Liver (tissue), 9 donors: ENCODE data around the gene DHX15. TPM values are rescaled to one million over a fixed set of nuclear protein-coding genes. Genes with fewer than 3 reads are reported as not detected.

Experiments used
- DNase-seq: peaks from one replicate; pipeline ENCODE4 v3.0.0-alpha.2; 2017; ENCODE audit warnings: low spot score
- H3K27ac ChIP-seq, 2 donors: one replicate each; pipeline ENCODE4 v1.7.0; 2013; ENCODE audit warnings: inconsistent platforms in 2 of 2, low read length in 2 of 2, control low read depth in 1 of 2, low read depth in 1 of 2, mild to moderate bottlenecking in 1 of 2
- H3K27me3 ChIP-seq, 4 donors: one replicate each; pipeline versions ENCODE4 v1.6.1 to v1.7.0; 2013; ENCODE audit warnings: low read length in 3 of 4, inconsistent platforms in 1 of 4, mild to moderate bottlenecking in 1 of 4, moderate library complexity in 1 of 4; ENCODE audit not compliant: control insufficient read depth in 4 of 4, insufficient read depth in 4 of 4
- H3K36me3 ChIP-seq, 4 donors: one replicate each; pipeline versions ENCODE4 v1.6.1 to v1.7.0; 2013; ENCODE audit warnings: low read length in 3 of 4, mild to moderate bottlenecking in 3 of 4, low read depth in 1 of 4, moderate library complexity in 1 of 4; ENCODE audit not compliant: control insufficient read depth in 4 of 4, insufficient read depth in 3 of 4
- H3K4me1 ChIP-seq, 4 donors: one replicate each; pipeline versions ENCODE4 v1.6.1 to v1.7.0; 2013; ENCODE audit warnings: low read length in 3 of 4, mild to moderate bottlenecking in 3 of 4, moderate library complexity in 1 of 4; ENCODE audit not compliant: control insufficient read depth in 4 of 4, insufficient read depth in 4 of 4
- H3K4me3 ChIP-seq, 3 donors: one replicate each; pipeline versions ENCODE4 v1.6.1 to v1.7.0; 2013; ENCODE audit warnings: low read length in 3 of 3, control low read depth in 1 of 3, low read depth in 1 of 3, mild to moderate bottlenecking in 1 of 3
- H3K9ac ChIP-seq, 2 donors: one replicate each; pipeline ENCODE4 v1.7.0; 2013; ENCODE audit warnings: low read length in 2 of 2, mild to moderate bottlenecking in 2 of 2, moderate library complexity in 2 of 2, control low read depth in 1 of 2, low read depth in 1 of 2
- H3K9me3 ChIP-seq, 4 donors: one replicate each; pipeline versions ENCODE4 v1.6.1 to v1.7.0; 2013; ENCODE audit warnings: low read length in 3 of 4; ENCODE audit not compliant: control insufficient read depth in 4 of 4
- EGR1 ChIP-seq, 2 donors: IDR thresholded peaks; 2 replicates each; pipeline ENCODE4 v1.6.1; 2016 to 2018; ENCODE audit warnings: antibody characterized with exemption in 2 of 2, low read depth in 2 of 2
- FOXA2 ChIP-seq: IDR thresholded peaks from 2 replicates; pipeline ENCODE4 v1.6.1; 2016; ENCODE audit warnings: antibody characterized with exemption
- GABPA ChIP-seq, 2 donors: IDR thresholded peaks in 1 of 2; conservative IDR thresholded peaks in 1 of 2; 2 replicates each; pipeline ENCODE4 v1.6.1; 2016; ENCODE audit warnings: antibody characterized with exemption in 2 of 2, mild to moderate bottlenecking in 1 of 2, moderate library complexity in 1 of 2
- HNF4A ChIP-seq, 2 donors: conservative IDR thresholded peaks; 2 replicates each; pipeline ENCODE4 v1.6.1; 2016; ENCODE audit warnings: antibody characterized with exemption in 2 of 2, mild to moderate bottlenecking in 2 of 2
- HNF4G ChIP-seq: IDR thresholded peaks from 2 replicates; pipeline ENCODE4 v1.6.1; 2016; ENCODE audit warnings: antibody characterized with exemption
- NR2F2 ChIP-seq: IDR thresholded peaks from 2 replicates; pipeline ENCODE4 v1.6.1; 2016; ENCODE audit warnings: antibody characterized with exemption
- RAD21 ChIP-seq, 2 donors: IDR thresholded peaks; 2 replicates each; pipeline ENCODE4 v1.6.1; 2016; ENCODE audit warnings: antibody characterized with exemption in 2 of 2, mild to moderate bottlenecking in 2 of 2
- RXRA ChIP-seq, 2 donors: IDR thresholded peaks; 2 replicates each; pipeline ENCODE4 v1.6.1; 2017 to 2018; ENCODE audit warnings: antibody characterized with exemption in 2 of 2, mild to moderate bottlenecking in 1 of 2
- SP1 ChIP-seq: IDR thresholded peaks from 2 replicates; pipeline ENCODE4 v1.6.1; 2018; ENCODE audit warnings: antibody characterized with exemption, mild to moderate bottlenecking
- TAF1 ChIP-seq: conservative IDR thresholded peaks from 2 replicates; pipeline ENCODE4 v1.6.1; 2016; ENCODE audit warnings: antibody characterized with exemption, mild to moderate bottlenecking
- YY1 ChIP-seq: IDR thresholded peaks from 2 replicates; pipeline ENCODE4 v1.6.1; 2016; ENCODE audit warnings: antibody characterized with exemption, mild to moderate bottlenecking
- WGBS: extraction: QIAGEN DNeasy Blood & Tissue Kit; methylation state at CpG from one replicate; pipeline ENCODE4 v1.1.7; 2013; 5-methylcytosine and 5-hydroxymethylcytosine counted together
- polyA plus RNA-seq, 2 donors: library from polyadenylated mRNA; stranded (reverse) in 1 of 2; unstranded in 1 of 2; fragments of 200-250 nt in 1 of 2; fragments of >200 nt in 1 of 2; fragmentation: Nextera tagmentation in 1 of 2; extraction: Ambion mirVana in 1 of 2; gene quantifications; one replicate each; pipeline versions ENCODE4 v1.2.1 to v1.2.3, GENCODE V29; 2013 to 2015
- total RNA-seq, 2 donors: library from RNA; depleted of rRNA; stranded (reverse); fragments of >200 nt; gene quantifications; one replicate each; pipeline ENCODE4 v1.2.3, GENCODE V29; 2014
- TF ChIP-seq, protein P1 (sequence below): fragments of 150-350 bp; IDR thresholded peaks from 2 replicates; pipeline ENCODE4 v1.5.1; 2017; ENCODE audit warnings: improper control_type of control experiment, low read depth, low read length; ENCODE audit not compliant: missing input control
- TF ChIP-seq, protein P2 (sequence below): IDR thresholded peaks from 2 replicates; pipeline ENCODE4 v1.6.1; 2016; ENCODE audit warnings: antibody characterized with exemption, mild to moderate bottlenecking
- TF ChIP-seq, protein P3 (sequence below): IDR thresholded peaks from 2 replicates; pipeline ENCODE4 v1.6.1; 2016; ENCODE audit warnings: antibody characterized with exemption
- TF ChIP-seq, protein P4 (sequence below): IDR thresholded peaks from 2 replicates; pipeline ENCODE4 v1.6.1; 2016; ENCODE audit warnings: antibody characterized with exemption
- TF ChIP-seq, protein P5 (sequence below): IDR thresholded peaks from 2 replicates; pipeline ENCODE4 v1.6.1; 2016; ENCODE audit warnings: antibody characterized with exemption
- donor health status: healthy.
- donor health status: healthy.
- donor health status: healthy.
- donor health status: healthy.
- donor health status: healthy.

DHX15 gene
- total and polyA plus RNA-seq, 4 donors = 25.2 to 80.9 (median 51.5) TPM

DNA sequence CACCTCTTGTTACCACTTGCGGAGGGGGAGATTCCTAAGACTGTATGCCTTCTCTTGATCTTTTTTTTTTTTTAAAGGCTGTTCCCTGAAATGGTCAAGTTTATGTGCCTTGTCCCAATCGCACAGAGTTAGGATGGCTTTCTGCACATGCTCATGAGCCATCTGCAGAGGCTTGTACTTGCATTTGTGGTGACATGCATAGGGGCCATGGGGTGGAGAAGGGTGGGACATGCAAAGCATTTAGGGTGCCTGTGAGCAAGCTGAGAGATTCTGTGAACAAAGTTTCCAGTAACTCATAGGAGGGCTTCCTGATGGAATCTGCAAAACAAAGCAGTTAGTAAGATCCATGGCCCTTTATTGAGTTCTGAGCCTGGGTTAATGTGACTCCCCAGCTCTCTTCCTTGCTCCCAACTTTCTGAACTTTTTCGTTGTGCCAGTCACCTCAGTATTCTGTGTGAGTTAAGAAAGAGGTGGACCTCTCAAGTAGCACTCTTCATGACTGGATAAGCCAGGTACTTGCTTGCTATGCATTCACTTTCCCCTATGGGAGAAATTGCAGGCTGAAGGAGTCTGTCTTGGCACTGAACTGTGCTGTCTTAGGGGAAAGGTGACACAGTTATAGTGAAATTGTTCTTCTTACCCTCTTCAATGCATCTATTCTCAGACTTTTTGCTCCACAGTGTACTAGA is 37.9 kb upstream of the DHX15 start (continued):
- TF ChIP-seq YY1 (no peak), HNF4A (conservative IDR thresholded peaks at IDR 0.05) (no peak), EGR1 (IDR thresholded peaks at IDR 0.05; ENCODE audit: low read depth in 2 of 2) (no peak), NR2F2 (no peak), SP1 (no peak), FOXA2 (no peak)
- TF ChIP-seq, protein P1, sequence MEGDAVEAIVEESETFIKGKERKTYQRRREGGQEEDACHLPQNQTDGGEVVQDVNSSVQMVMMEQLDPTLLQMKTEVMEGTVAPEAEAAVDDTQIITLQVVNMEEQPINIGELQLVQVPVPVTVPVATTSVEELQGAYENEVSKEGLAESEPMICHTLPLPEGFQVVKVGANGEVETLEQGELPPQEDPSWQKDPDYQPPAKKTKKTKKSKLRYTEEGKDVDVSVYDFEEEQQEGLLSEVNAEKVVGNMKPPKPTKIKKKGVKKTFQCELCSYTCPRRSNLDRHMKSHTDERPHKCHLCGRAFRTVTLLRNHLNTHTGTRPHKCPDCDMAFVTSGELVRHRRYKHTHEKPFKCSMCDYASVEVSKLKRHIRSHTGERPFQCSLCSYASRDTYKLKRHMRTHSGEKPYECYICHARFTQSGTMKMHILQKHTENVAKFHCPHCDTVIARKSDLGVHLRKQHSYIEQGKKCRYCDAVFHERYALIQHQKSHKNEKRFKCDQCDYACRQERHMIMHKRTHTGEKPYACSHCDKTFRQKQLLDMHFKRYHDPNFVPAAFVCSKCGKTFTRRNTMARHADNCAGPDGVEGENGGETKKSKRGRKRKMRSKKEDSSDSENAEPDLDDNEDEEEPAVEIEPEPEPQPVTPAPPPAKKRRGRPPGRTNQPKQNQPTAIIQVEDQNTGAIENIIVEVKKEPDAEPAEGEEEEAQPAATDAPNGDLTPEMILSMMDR = no peak

DNA sequence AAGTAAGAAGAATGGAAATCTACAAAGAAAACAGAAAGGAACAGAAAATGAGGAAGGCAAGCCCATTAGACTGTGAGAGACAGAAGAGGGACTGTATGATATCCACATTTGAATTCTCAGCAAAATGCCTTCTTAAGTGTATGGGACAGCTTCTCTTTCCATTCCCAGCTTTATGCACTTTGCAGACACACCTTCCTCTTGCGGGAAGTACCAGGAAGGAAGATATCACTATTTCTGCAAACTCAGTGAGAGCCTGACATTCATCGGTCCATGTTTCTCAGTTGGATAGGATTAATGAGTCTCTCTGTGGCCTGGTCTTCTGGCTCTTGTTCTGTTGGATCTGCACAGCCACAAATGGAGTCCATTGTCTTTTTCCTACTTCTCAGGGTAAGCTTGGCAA is 31.6 kb upstream of the DHX15 start:
- H3K27ac ChIP-seq = no peak overlapping the region
- TF ChIP-seq, protein P2, sequence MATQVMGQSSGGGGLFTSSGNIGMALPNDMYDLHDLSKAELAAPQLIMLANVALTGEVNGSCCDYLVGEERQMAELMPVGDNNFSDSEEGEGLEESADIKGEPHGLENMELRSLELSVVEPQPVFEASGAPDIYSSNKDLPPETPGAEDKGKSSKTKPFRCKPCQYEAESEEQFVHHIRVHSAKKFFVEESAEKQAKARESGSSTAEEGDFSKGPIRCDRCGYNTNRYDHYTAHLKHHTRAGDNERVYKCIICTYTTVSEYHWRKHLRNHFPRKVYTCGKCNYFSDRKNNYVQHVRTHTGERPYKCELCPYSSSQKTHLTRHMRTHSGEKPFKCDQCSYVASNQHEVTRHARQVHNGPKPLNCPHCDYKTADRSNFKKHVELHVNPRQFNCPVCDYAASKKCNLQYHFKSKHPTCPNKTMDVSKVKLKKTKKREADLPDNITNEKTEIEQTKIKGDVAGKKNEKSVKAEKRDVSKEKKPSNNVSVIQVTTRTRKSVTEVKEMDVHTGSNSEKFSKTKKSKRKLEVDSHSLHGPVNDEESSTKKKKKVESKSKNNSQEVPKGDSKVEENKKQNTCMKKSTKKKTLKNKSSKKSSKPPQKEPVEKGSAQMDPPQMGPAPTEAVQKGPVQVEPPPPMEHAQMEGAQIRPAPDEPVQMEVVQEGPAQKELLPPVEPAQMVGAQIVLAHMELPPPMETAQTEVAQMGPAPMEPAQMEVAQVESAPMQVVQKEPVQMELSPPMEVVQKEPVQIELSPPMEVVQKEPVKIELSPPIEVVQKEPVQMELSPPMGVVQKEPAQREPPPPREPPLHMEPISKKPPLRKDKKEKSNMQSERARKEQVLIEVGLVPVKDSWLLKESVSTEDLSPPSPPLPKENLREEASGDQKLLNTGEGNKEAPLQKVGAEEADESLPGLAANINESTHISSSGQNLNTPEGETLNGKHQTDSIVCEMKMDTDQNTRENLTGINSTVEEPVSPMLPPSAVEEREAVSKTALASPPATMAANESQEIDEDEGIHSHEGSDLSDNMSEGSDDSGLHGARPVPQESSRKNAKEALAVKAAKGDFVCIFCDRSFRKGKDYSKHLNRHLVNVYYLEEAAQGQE = no peak
- TF ChIP-seq RAD21 (IDR thresholded peaks at IDR 0.05) = no peak
- H3K36me3 ChIP-seq = no peaks in the 10 kb centered on the region
- H3K4me3 ChIP-seq = no peak overlapping the region
- 88% methylated on average over 2 of the region's 2 CpGs for WGBS
- no peaks in the 10 kb centered on the region for H3K9me3 ChIP-seq
- H3K9ac ChIP-seq = no peak overlapping the region
- DNase-seq = no peak
- no peaks in the 10 kb centered on the region for H3K27me3 ChIP-seq
- H3K4me1 ChIP-seq = no peaks in the 10 kb centered on the region

DNA sequence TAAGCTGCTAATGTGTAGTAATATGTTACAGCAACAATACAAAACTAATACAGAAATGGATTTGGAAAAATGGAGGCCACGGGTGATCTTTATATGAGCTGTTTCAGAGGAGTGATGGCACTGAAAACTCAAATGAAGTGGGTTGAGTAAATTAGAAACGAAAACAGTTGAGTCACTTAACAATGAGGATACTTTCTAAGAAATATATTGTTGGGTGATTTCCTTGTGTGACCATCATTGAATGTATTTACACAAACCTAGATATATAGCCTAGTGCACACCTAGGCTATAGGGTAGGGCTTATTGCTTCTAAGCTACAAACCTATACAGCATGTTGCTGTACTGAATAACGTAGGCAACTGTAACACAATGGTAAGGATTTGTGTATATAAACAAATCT is 30.5 kb upstream of the DHX15 start:
- TF ChIP-seq, protein P2 = no peak
- TF ChIP-seq, protein P3, sequence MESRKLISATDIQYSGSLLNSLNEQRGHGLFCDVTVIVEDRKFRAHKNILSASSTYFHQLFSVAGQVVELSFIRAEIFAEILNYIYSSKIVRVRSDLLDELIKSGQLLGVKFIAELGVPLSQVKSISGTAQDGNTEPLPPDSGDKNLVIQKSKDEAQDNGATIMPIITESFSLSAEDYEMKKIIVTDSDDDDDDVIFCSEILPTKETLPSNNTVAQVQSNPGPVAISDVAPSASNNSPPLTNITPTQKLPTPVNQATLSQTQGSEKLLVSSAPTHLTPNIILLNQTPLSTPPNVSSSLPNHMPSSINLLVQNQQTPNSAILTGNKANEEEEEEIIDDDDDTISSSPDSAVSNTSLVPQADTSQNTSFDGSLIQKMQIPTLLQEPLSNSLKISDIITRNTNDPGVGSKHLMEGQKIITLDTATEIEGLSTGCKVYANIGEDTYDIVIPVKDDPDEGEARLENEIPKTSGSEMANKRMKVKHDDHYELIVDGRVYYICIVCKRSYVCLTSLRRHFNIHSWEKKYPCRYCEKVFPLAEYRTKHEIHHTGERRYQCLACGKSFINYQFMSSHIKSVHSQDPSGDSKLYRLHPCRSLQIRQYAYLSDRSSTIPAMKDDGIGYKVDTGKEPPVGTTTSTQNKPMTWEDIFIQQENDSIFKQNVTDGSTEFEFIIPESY = no peak
- no peak for TF ChIP-seq NR2F2
- TF ChIP-seq, protein P4, sequence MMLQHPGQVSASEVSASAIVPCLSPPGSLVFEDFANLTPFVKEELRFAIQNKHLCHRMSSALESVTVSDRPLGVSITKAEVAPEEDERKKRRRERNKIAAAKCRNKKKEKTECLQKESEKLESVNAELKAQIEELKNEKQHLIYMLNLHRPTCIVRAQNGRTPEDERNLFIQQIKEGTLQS = no peak
- no peak for TF ChIP-seq RAD21 (IDR thresholded peaks at IDR 0.05)
- TF ChIP-seq, protein P5, sequence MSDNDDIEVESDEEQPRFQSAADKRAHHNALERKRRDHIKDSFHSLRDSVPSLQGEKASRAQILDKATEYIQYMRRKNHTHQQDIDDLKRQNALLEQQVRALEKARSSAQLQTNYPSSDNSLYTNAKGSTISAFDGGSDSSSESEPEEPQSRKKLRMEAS = no peak
- TF ChIP-seq GABPA (IDR thresholded peaks at IDR 0.05 in 1 of 2, conservative IDR thresholded peaks at IDR 0.05 in 1 of 2) = no peak
- no peak for TF ChIP-seq TAF1
- no peak for TF ChIP-seq RXRA (IDR thresholded peaks at IDR 0.05)
- TF ChIP-seq HNF4A (conservative IDR thresholded peaks at IDR 0.05) = no peak
- no peak for TF ChIP-seq YY1
- no peak for TF ChIP-seq EGR1 (IDR thresholded peaks at IDR 0.05; ENCODE audit: low read depth in 2 of 2)
- TF ChIP-seq FOXA2 = no peak
- TF ChIP-seq HNF4G = no peak
- H3K27me3 ChIP-seq = no peaks in the 10 kb centered on the region
- H3K4me3 ChIP-seq = no peak overlapping the region
- no peaks in the 10 kb centered on the region for H3K9me3 ChIP-seq
- no peak overlapping the region for H3K27ac ChIP-seq
- no peak overlapping the region for H3K9ac ChIP-seq
- 79% methylated on average over 3 of the region's 3 CpGs for WGBS
- no peaks in the 10 kb centered on the region for H3K4me1 ChIP-seq
- H3K36me3 ChIP-seq = no peaks in the 10 kb centered on the region
- DNase-seq = no peak
